ENCODE data around the gene DARS1.

DARS1 gene

DNA sequence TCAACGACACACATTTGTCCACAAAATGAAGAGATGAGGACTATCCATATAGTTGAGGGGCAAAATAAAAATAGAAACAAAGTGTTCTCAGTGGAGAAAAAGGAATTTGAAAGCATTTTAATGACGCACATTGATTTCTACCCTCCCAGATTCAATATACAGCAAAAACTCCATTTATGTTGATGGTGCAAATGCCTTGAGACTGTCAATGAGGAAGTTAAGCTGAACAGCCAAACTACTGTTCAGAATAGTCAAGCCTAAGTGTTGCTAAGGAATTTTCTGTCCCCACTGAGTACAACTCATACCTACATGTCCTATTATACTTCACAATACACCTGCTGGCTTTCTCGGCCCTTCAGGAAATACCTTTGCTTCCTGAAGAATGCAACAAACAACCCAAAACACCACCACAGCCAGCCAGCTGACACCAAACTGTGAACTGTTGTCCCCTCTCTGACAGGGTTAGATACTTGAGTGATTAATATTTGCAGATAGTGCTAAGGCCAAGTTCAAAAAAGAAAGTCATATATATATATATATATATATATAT is 27.8 kb upstream of the DARS1 start:
- TF ChIP-seq CTCF (IDR thresholded peaks at IDR 0.05; ENCODE audit: low read depth, low read length, missing control alignments) = no peak
- no peak overlapping the region for H3K4me3 ChIP-seq (ENCODE audit: low read depth, low read length)
- in situ Hi-C loops (cut with HindIII; ENCODE audit: low sequenced_read_pairs) = no loop called here
- no peak for DNase-seq (ENCODE audit: low read depth)

DNA sequence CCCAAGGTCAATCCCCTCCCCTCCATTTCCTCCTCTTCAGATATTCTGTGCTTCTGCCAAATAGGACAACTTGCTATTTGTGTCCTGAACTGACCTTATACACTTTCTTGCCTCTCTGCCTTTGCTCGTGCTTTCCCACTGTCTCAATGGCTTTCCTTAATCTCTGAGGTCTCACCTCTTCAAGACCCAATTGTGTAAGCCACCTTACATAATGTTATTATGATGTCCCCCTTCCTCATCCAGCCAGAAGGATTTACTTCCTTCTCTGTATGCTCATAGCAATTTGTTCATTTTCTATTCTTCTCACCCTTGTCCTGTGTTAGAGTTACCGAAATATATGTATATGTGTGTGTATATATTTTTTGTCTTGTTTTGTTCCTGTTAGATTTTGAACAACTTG is 26.9 kb upstream of the DARS1 start:
- no peak overlapping the region for H3K4me3 ChIP-seq (ENCODE audit: low read depth, low read length)
- in situ Hi-C loops (cut with HindIII; ENCODE audit: low sequenced_read_pairs) = no loop called here
- no peak for TF ChIP-seq CTCF (IDR thresholded peaks at IDR 0.05; ENCODE audit: low read depth, low read length, missing control alignments)

DNA sequence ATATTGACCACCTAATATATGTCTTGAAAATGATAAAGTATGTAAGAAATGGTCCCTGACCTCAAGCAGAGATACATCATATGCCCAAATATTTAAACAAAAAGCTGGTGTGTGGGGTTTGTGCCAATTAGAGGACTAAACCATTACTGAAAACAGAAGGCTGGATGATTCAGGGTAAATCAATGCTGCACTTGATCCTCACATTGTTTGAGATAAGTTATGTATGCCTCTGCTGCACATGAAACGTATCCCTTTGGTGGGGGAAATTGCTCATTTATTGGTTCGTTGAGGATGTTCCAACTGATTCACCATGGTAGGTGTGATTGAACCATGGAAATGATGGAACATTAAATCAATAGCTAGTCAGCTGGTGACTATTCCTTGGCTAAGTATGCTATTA is 24.7 kb upstream of the DARS1 start:
- no peak for TF ChIP-seq CTCF (IDR thresholded peaks at IDR 0.05; ENCODE audit: low read depth, low read length, missing control alignments)
- in situ Hi-C loops (cut with HindIII; ENCODE audit: low sequenced_read_pairs) = no loop called here
- no peak for DNase-seq (ENCODE audit: low read depth)
- H3K4me3 ChIP-seq (ENCODE audit: low read depth, low read length) = no peak overlapping the region

More for the DNA sequence above, 26.9 kb upstream of the DARS1 start:
- DNase-seq (ENCODE audit: low read depth) = no peak

- H3K4me3 ChIP-seq (ENCODE audit: low read depth, low read length) = no peak overlapping the region
- in situ Hi-C loops (cut with HindIII; ENCODE audit: low sequenced_read_pairs) = no loop called here
- DNase-seq (ENCODE audit: low read depth) = no peak
- TF ChIP-seq CTCF (IDR thresholded peaks at IDR 0.05; ENCODE audit: low read depth, low read length, missing control alignments) = no peak
These were observed 22.9 kb upstream of the DARS1 start for GRCh38 chr2:136008205-136008865.

DNA sequence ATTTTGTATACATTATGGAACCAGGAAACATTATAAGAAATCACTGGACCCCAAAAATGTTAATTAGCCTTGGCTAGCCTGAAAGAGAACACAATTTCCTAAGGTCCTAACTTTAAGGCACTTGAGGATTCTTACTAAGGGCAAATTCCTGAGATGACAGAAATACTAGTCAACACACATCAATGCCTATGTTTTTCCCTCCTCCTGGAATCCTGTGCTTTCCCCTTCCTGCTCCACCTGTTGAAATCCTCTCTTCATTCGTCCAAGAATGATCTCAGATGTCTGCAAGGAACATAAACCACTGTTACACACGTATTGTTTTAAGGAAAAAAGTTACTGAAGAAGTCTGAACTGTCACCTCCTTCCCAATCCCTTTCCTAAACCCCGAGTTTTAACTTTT is 21.2 kb upstream of the DARS1 start:
- TF ChIP-seq CTCF (IDR thresholded peaks at IDR 0.05; ENCODE audit: low read depth, low read length, missing control alignments) = no peak
- no peak for DNase-seq (ENCODE audit: low read depth)
- H3K4me3 ChIP-seq (ENCODE audit: low read depth, low read length) = no peak overlapping the region
- in situ Hi-C loops (cut with HindIII; ENCODE audit: low sequenced_read_pairs) = no loop called here

DNA sequence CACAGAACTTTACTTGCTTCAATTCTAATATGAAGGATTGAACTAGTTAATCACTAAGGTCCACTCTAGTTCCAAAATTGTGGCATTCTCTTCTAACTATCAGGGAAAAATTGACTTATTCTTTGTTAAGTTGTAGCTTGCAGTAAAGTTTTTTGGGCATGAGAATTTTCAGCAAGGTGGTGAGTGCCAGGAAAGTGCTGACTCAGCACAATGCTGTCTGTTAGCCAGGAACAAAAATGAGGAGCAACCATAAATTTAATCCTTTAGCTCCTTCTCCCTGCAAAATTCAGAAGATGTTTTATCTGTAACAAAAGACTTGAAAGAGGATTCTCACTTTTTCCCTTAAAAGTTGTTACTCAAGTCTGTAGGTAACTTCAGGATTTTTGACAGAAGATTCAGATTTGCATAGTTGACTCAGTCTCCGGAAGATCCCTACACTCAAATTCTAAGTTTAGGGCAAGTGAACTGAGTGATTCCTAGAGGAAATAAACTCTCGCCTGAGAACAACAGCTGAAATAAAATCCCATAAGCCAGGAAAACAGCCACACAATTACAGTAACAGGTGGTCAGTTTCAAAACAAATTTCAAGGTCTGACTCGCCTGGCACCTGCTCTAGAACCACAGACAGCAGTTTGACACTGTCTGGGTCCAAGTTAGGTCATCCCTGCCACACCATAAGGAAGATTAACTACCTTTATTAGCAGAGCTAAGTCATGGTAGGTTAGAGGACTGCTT is 20.2 kb upstream of the DARS1 start:
- H3K4me3 ChIP-seq (ENCODE audit: low read depth, low read length) = no peak overlapping the region
- no peak for TF ChIP-seq CTCF (IDR thresholded peaks at IDR 0.05; ENCODE audit: low read depth, low read length, missing control alignments)
- no peak for DNase-seq (ENCODE audit: low read depth)
- in situ Hi-C loops (cut with HindIII; ENCODE audit: low sequenced_read_pairs) = no loop called here
